Neural progenitor cell (in vitro differentiated cells): ENCODE measurements around the gene PSMD2.

Experiments
- CTCF ChIP-seq: fragments of 200-600 bp; sonication (generic); IDR thresholded peaks from 2 replicates; pipeline ENCODE4 v1.5.1; 2017; ENCODE audit warnings: antibody characterized with exemption, mild to moderate bottlenecking
- EZH2 ChIP-seq: fragments of 200-600 bp; sonication (generic); IDR thresholded peaks from 2 replicates; pipeline ENCODE4 v1.6.1; 2017; ENCODE audit warnings: antibody characterized with exemption, mild to moderate bottlenecking, moderate library complexity
- EZH2phosphoT487 ChIP-seq: fragments of 200-600 bp; sonication (generic); IDR thresholded peaks from 2 replicates; pipeline ENCODE4 v1.6.1; 2017; ENCODE audit warnings: antibody characterized with exemption

DNA sequence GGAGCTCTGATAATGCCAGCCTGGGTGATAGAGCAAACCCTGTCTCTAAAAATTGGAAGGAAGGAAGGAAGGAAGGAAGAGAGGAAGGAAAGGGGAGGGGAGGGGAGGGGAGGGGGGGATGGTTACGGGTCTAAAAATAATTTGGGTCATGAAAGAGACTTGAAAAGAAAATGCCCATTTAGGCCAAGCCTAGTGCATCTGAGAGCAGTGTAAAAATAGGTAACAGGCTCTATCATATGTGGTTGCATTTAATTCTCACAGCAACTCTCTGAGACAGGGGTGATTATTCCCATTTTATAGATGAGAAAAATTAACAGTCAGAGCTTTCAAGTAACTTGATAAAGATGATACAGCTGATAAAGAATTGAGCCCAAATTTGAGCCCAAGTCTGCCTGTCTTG, 26.8 kb upstream of the PSMD2 start:
- TF ChIP-seq CTCF: no peak
- no peak for TF ChIP-seq EZH2
- no peak for TF ChIP-seq EZH2phosphoT487
